ELF-1 (cell line): Measurements from ENCODE around the gene PIP5K1B.

ENCODE experiments used
- DNase-seq: peaks from one replicate; pipeline ENCODE4 v3.0.0-alpha.2; 2016; ENCODE audit warnings: low read depth, low spot score

Gene PIP5K1B

GRCh38 chr9:68951879-68952659, 247.0 kb downstream of the PIP5K1B start:
- no peak for DNase-seq

- DNase-seq: no peak
Measured at GRCh38 chr9:68953771-68954170, 248.7 kb downstream of the PIP5K1B start.

- DNase-seq: no peak
Measured at GRCh38 chr9:68955330-68955729, 250.3 kb downstream of the PIP5K1B start.

- DNase-seq: no peak
Measured at GRCh38 chr9:68957479-68957878, 252.4 kb downstream of the PIP5K1B start.

- no peak for DNase-seq
Measured at GRCh38 chr9:68961587-68961986, 256.5 kb downstream of the PIP5K1B start.

GRCh38 chr9:68963416-68963815, 258.4 kb downstream of the PIP5K1B start:
- DNase-seq: no peak

- no peak for DNase-seq
Measured at GRCh38 chr9:68964102-68964541, 259.1 kb downstream of the PIP5K1B start.

GRCh38 chr9:68964765-68965164, 259.7 kb downstream of the PIP5K1B start:
- DNase-seq: no peak

GRCh38 chr9:68966496-68966944, 261.5 kb downstream of the PIP5K1B start:
- no peak for DNase-seq

- DNase-seq: no peak
Measured at GRCh38 chr9:68967800-68968199, 262.8 kb downstream of the PIP5K1B start.

- DNase-seq: no peak
Measured at GRCh38 chr9:68969538-68969937, 264.5 kb downstream of the PIP5K1B start.

GRCh38 chr9:68970151-68970550, 265.1 kb downstream of the PIP5K1B start:
- no peak for DNase-seq

GRCh38 chr9:68973619-68974018, 268.6 kb downstream of the PIP5K1B start:
- DNase-seq: no peak

- no peak for DNase-seq
Measured at GRCh38 chr9:68974431-68974830, 269.4 kb downstream of the PIP5K1B start.

GRCh38 chr9:68974901-68975300, 269.9 kb downstream of the PIP5K1B start:
- DNase-seq: no peak

GRCh38 chr9:68975365-68976043, 270.5 kb downstream of the PIP5K1B start:
- no peak for DNase-seq

GRCh38 chr9:68978066-68978465, 273.0 kb downstream of the PIP5K1B start:
- no peak for DNase-seq

GRCh38 chr9:68978501-68978900, 273.5 kb downstream of the PIP5K1B start:
- DNase-seq: no peak

GRCh38 chr9:68979538-68980314, 274.7 kb downstream of the PIP5K1B start:
- no peak for DNase-seq

- DNase-seq: no peak
Measured at GRCh38 chr9:68980341-68980914, 275.4 kb downstream of the PIP5K1B start.

- peak; percentile 24 for DNase-seq
Measured at GRCh38 chr9:68981789-68982188, 276.7 kb downstream of the PIP5K1B start.

GRCh38 chr9:68983008-68983411, 278.0 kb downstream of the PIP5K1B start:
- DNase-seq: no peak
